GM12875 (cell line): ENCODE data around the gene RASA3.

Experiments used
- H3K4me3 ChIP-seq: one replicate; pipeline ENCODE4 v1.5.1; 2011; ENCODE audit warnings: low read depth, low read length, control low read depth
- TF ChIP-seq, protein P1 (sequence below): IDR thresholded peaks from 2 replicates; pipeline ENCODE4 v1.5.1; 2011; ENCODE audit warnings: low read depth, mild to moderate bottlenecking, control low read depth, inconsistent platforms, low read length, moderate library complexity, borderline replicate concordance; ENCODE audit not compliant: insufficient read depth

RASA3 gene

DNA sequence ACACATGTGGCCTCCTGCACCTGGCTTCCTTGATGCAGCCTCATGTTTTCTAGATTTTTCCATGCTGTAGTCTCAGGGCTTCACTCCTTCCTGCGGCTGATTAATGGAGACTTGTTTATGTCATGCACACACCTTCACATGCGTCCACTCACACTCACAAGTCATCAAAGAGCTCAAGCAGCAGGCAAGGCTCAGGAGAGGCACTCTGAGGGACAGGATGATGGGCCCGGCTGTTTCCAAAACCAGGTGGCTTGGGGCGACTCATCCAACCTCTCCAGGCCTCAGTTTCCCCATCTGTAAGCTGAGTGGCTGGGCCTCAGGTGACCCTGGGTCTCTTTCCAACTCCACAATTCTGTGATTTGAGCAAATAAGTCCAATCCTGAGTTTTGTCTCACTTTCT lies 36.9 kb downstream of the RASA3 start:
- TF ChIP-seq, protein P1, sequence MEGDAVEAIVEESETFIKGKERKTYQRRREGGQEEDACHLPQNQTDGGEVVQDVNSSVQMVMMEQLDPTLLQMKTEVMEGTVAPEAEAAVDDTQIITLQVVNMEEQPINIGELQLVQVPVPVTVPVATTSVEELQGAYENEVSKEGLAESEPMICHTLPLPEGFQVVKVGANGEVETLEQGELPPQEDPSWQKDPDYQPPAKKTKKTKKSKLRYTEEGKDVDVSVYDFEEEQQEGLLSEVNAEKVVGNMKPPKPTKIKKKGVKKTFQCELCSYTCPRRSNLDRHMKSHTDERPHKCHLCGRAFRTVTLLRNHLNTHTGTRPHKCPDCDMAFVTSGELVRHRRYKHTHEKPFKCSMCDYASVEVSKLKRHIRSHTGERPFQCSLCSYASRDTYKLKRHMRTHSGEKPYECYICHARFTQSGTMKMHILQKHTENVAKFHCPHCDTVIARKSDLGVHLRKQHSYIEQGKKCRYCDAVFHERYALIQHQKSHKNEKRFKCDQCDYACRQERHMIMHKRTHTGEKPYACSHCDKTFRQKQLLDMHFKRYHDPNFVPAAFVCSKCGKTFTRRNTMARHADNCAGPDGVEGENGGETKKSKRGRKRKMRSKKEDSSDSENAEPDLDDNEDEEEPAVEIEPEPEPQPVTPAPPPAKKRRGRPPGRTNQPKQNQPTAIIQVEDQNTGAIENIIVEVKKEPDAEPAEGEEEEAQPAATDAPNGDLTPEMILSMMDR: no peak
- H3K4me3 ChIP-seq: no peak overlapping the region

DNA sequence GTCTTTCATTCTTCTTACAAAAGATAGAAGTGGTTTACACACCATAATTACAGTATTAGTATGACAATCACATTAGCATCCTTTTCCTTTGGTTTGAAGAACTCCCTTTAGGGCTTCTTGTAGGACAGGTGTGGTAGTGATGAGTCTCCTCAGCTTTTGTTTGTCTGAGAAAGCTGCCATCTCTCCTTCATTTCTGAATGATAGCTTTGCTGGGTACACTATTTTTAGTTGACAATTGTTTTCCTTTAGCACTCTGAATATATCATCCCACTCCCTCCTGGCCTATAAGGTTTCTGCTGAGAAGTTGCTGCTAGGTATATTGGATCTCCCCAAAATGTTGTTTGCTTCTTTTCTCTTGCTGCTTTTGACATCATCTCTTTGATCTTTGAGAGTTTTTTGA lies 39.3 kb downstream of the RASA3 start:
- TF ChIP-seq, protein P1: no peak
- no peak overlapping the region for H3K4me3 ChIP-seq

DNA sequence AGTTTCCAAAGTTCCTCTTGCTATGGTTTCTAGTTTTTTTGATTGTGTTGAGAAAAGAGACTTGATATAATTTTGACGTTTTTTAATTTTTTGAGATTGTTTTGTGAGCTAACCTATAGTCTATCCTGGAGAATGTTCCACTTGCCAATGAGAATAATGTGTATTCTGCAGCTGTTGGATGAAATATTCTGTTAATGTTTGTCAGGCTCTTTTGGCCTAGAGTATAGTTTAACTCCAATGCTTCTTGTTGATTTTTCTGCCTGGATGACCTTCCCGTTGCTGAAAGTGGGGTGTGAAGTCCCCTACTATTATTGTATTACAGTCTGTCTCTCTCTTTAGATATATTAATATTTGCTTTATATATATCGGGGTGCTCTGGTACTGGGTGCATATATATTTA lies 40.0 kb downstream of the RASA3 start:
- no peak overlapping the region for H3K4me3 ChIP-seq
- TF ChIP-seq, protein P1: no peak

DNA sequence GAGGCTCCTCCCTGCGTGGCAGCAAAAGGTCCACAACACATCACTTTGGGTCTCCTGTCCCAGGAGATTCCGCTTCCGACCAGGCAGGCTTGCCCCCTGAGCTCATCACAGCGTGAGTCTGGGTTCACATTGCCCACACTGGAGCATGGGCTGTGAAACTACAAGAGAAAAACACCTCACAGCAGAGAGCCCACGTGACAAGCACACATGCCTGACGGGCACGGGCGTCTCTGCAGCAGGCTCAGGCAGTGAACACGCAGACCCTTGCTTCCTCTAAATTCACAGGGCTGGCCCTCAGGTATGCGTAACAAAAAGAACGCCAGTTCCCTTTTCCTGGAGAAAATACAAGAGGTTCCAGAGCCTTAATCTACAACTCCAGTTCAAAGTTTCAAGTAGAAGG lies 41.9 kb downstream of the RASA3 start:
- TF ChIP-seq, protein P1: no peak
- no peak overlapping the region for H3K4me3 ChIP-seq

DNA sequence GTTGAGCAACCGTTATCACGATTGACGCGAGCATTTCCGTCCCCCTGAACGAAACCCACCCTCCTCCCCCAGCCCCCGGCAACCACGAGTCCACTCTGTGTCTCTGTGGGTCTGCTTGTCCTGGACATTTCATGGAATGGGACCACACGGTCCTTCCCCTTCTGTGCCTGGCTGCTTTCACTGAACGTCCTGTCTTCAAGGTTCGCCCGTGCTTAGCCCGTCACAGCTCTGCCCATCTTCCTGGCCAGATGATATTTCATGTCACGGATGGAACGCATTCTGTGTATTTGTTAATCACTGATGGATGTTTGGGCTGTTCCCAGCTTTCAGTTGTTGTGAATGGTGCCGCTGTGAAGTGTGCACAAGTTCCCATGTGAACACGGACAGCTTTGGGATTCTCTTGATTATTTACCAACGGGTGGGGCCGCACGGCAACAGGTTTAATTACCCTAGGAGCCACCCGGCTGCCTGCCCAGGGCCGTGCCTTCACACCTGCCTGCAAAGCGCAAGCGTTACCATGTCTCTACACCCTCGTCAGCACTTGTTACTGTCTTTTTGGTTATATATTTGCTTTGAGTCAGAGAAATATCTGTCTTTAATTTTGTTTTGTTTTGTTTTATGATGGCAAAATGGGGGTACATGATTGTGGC lies 42.5 kb downstream of the RASA3 start:
- TF ChIP-seq, protein P1: no peak
- H3K4me3 ChIP-seq: no peak overlapping the region

DNA sequence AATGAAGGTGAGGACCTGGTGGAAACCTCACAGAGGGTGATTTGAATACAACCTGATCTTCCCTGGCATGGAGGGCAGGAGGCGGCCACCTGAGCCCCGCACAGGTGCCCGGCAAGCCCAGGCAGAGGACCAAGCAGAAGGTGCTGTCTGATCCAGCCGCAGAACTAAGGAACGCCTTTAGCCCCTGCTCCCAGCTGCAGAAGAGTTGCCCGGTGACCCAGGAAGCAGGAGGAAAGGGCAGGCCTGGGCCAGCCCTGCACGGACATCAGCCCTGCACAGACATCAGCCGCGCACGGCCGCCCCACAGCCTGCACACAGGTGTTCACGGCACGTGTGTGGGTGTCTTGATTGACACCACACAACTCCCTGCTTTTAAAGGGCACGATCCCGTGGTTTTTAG lies 43.1 kb downstream of the RASA3 start:
- TF ChIP-seq, protein P1: no peak
- H3K4me3 ChIP-seq: no peak overlapping the region

DNA sequence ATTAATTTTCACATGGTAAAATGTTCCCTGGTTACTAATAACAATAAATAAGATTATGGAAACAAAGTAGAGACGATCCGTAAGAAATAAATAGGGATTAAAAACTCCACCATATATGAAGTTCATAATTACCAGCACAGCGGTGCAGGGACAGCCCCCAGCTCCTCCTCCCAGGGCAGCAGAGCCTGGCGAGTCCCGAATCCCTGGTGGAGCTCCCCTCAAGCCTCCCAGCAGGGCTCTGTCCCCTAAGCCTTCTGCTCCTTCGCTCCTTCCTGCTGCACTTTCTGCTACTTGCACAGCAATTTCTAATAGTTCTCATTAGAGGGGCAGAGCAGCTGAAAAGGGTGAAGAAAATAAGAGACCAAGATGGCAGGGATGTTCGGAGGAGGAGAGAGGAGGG lies 43.6 kb downstream of the RASA3 start:
- TF ChIP-seq, protein P1: no peak
- no peak overlapping the region for H3K4me3 ChIP-seq
